NAMALWA (cell line): ENCODE data around the gene NT5C1B.
A peak's percentile ranks its signal among the peaks of the same experiment; 100 is the strongest.

Experiments used
- DNase-seq: peaks from one replicate; pipeline ENCODE4 v3.0.0-alpha.2; 2015; ENCODE audit warnings: low spot score

NT5C1B gene

GRCh38 chr2:18551169-18551568 is 38.2 kb downstream of the NT5C1B start:
- DNase-seq: no peak

GRCh38 chr2:18550433-18550832 is 38.9 kb downstream of the NT5C1B start:
- no peak for DNase-seq

DNA sequence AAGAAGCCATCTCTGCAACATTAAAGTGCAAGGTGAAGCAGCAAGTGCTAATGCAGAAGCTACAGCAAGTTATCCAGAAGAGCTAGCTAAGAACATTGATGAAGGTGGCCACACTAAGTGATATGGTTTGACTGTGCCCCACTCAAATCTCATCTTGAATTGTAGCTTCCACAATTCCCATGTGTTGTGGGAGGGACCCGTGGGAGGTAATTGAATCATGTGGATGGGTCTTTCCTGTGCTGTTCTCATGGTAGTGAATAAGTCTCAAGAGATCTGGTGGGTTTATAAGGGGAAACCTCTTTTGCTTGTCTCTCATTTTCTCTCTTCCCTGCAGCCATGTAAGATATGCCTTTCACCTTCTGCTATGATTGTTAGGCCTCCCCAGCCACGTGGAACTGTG is 40.3 kb downstream of the NT5C1B start:
- no peak for DNase-seq

- DNase-seq: no peak
These were observed 40.7 kb downstream of the NT5C1B start for GRCh38 chr2:18548621-18549020.

GRCh38 chr2:18546567-18546966 is 42.8 kb downstream of the NT5C1B start:
- DNase-seq: no peak

DNA sequence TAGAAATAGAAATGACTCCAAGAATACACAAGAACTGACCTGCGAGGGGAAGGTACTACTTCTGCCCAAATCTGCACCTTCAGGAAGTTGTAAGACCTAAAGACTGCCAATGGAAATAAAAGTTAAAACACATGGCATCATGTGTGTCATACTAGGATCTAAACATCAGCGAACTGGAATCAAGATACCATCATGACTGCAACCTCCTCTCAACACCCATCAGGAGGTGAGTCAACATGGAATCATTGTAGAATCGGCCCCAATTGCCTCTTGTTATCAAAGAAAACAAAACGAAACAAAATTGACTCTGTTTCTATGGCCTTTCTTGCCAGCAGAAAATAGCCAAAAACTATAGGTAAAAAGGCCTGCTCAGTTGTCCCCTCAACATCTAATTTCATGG is 44.0 kb downstream of the NT5C1B start:
- DNase-seq: no peak

DNA sequence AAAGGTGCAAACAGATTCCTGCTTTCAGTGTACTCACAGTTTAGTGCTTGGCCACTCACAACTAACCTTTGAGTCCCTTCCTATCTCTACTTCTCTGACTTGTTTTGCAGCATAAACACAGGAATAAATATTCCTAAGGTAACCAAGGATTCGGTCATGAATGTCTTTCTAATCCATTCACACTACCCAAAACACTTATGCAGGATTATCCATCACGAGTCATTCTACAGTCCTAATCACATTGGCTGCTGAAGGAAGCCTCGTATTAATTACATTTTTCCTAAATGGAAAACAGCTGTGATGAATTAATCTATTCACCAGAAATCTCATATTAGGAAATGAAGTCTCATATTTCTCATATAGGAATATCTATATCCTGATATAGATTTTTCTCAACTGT is 45.2 kb downstream of the NT5C1B start:
- no peak for DNase-seq

- DNase-seq: no peak
These were observed 48.5 kb downstream of the NT5C1B start for GRCh38 chr2:18540872-18541271.

GRCh38 chr2:18536697-18537096 is 52.7 kb downstream of the NT5C1B start:
- DNase-seq: no peak

GRCh38 chr2:18536100-18536499 is 53.3 kb downstream of the NT5C1B start:
- no peak for DNase-seq

DNA sequence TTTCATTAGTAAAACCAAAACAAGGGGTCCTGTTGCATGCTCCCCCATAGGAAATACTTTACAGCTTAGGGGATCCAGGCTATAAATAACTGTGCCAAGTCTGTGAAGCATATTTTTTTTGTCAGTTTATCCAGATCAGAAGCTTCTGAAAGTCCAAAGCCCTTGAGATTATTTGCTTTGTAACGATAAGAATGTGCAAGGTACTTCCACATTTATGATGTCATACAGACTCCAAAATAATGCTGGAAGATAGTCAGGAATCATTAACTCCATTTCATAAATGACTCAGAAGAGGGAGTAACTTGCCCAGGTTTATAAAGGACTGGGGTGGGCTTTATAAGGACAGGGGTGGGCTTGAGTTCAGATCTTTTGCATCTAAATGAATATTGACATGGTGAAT is 58.2 kb downstream of the NT5C1B start:
- DNase-seq: no peak

DNA sequence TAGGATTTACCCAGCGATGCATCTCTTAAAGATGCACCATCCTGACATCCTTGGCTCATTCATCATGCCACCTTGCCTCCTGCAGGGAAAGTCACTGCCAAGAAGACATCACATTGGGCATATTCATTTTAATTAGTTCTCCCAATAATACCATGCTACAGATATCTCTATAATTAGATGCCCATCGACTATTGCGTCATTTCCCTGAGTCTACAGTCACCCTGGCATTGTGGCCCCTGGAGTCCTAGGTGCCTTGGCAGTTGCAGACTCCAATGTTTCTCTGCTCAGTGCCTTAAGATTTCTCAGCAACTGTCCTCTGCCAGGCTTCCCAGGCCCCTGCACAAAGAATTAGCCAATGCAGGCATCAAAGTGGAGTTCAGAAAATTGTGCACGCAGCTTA is 61.5 kb downstream of the NT5C1B start:
- DNase-seq: no peak

GRCh38 chr2:18527326-18527725 is 62.0 kb downstream of the NT5C1B start:
- no peak for DNase-seq

GRCh38 chr2:18526429-18526828 is 62.9 kb downstream of the NT5C1B start:
- no peak for DNase-seq

DNA sequence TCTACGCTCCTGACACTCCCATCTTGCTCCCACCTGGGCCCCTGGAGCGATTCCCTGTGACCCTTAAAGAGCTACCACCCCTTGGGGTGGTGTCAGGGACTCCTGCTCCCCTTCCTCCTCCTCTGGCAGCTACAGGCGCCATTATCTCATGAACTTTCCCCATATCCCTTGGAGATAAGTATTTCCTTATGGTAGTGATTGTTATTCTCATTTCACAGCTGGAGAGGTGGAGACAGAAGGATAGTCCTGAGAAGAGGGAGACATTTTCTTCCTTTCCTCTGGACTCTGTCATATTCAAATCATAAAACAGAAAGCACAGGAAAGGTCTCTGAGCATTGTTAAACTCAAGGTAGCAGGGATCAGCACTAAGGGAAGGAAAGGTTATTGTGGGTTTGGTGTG is 63.5 kb downstream of the NT5C1B start:
- no peak for DNase-seq

DNA sequence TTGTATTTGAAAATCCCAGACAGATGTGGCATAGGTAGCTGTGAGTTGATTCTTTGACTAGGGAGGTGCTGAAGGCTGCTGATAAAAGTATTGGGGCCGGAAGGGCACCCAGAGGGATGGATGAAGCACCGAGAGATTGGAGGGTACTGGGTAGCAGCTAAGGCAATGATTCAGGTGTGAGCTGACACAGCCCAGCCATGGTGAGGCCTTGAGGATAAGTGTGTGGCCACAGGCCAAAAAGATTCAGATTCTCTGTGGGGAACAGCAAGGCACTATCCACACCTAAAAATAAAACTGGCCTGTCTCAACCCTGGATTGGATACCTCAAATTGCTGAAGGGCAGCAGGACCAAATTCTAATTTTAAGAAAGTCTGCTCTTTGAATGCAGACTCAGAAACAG is 64.1 kb downstream of the NT5C1B start:
- no peak for DNase-seq

DNA sequence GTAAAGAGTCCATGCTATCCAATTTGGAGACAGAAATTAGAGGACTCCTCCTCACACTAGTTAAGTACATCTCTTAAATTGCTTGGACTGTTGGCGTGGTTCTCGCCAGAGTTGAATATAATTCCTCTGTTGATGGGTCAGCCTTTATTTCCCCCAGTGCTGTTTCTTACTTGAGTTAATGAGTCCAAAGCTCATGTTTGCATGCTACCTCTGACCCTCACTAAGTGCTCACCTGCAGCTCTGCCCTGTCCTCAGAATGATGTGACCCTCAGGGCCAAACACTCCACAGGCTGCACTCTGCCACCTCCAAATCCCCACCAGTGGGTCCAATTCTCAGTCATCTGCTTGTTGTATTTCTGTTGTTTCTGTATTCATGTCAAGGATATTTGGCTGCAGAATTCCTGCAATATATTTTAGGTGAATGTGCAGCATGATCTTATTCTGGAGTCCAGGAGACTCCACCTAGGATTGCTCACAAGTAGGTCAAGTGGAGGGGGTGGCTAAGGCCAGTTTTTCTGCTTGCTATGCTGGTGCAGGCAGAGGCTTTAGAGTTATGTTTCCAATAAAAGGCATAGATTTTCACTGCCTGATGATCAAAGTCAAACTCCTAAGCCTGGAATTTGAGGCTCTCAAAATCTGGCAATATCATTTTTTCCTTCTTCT is 66.8 kb downstream of the NT5C1B start:
- DNase-seq: no peak

DNA sequence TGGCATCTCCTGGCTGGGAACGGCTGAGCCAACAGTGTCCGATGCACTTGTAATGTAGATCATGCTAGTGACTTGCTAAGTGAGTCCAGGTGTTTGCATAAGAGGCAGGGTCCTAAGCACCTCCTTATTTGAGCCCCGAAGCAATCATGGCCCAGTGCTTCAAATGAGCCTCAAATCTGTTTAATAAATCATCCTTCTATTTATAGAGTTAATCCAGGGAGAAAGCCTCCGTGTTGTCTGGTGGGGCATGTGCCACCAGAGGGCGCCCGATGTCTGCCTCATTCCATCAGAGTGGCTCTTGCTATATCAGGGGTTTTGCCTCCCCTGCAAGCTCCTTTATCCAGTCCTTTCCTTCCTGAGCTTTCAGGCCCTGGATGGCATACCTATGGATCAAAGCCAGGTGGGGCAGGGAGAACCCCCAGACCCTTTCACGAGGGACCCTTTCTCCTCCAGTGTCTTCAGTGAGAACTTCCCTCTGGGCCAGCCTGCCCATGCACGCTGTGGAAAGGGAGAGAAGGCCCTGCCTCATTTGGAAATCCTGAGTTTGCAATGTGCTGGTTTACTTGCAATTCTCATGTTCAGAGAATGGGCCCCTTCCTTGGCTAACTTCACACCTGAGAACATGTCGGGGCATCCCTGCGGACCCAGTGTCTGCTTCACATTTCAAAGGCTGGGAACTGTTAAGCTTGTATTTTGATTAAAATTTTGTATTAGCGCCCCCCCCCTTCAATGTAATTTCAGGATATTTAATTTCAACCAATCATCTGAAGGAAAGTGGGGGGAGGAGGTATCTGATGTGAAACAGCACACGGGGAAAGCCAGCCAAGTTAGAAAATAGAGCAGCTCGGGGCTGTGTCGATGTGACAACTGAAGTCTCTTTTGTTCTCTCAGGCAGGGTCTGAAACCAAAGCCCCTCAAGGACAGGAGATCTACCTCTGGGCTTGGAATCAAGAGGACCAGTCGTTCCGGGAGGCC is 68.6 kb downstream of the NT5C1B start:
- DNase-seq: peak; percentile 67

GRCh38 chr2:18519914-18520450 is 69.4 kb downstream of the NT5C1B start:
- DNase-seq: no peak

GRCh38 chr2:18518116-18519111 is 71.0 kb downstream of the NT5C1B start:
- DNase-seq: no peak

DNA sequence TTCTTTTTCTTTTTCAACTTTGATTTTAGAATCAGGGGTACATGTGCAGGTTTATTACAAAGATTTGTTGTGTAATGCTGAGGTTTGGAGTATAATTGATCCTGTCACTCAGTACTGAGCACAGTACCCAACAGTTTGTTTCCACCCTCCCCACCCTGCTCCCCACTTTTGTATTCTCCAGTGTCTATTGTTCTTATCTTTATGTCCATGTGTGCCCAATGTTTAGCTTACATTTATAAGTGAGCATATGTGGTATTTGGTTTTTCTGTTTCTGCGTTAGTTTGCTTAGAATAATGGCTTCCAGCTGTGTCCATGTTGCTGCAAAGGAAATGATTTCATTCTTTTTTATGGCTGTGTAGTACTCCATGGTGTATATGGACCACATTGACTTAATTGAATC is 72.0 kb downstream of the NT5C1B start:
- no peak for DNase-seq

DNA sequence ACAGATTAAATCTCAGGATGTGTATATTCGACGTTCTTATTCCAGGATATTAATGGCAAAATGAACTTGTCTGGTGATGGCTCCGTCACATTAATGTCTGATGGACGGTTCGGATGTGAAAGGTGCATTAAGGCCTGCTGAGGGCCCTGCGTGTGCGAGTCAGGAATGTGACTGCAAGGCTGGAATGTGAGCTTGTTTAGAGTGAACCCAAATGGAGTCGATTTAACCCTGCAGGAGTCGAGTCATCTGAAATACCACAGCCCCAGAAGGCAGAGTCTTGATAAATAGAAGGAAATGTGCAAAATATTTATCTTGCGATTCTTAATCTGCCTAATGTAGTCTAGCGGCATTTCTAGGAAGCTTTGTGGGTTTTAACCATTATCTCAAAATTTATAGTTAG is 73.3 kb downstream of the NT5C1B start:
- no peak for DNase-seq
